AG04449 (cell line): ENCODE measurements around the gene SCGB1A1.

Source experiments
- CTCF ChIA-PET: fragments of 350-600 bp; formaldehyde crosslinking; extraction: SDS; loops from one replicate; lab custom pipeline; 2021; ENCODE audit warnings: antibody characterized with exemption; lab: Yijun Ruan, JAX
- POLR2A ChIA-PET: fragments of 400-600, 350-600 bp; formaldehyde crosslinking; extraction: SDS; loops from one replicate; lab custom pipeline; 2020; ENCODE audit warnings: antibody characterized with exemption, inconsistent platforms; lab: Yijun Ruan, JAX
- DNase-seq: peaks from one replicate; pipeline ENCODE4 v3.0.0-alpha.2; 2010; ENCODE audit warnings: low read depth, low spot score
- H3K4me3 ChIP-seq: 2 replicates; pipeline ENCODE4 v1.5.1; 2011; ENCODE audit warnings: low read depth, mild to moderate bottlenecking, control low read depth, low read length
- CTCF ChIP-seq: IDR thresholded peaks from one replicate; pipeline ENCODE4 v1.5.1; 2011; ENCODE audit warnings: mild to moderate bottlenecking, moderate library complexity, low read length, control low read depth, inconsistent platforms; ENCODE audit not compliant: insufficient read depth; ENCODE audit errors: missing control alignments

Gene SCGB1A1

DNA sequence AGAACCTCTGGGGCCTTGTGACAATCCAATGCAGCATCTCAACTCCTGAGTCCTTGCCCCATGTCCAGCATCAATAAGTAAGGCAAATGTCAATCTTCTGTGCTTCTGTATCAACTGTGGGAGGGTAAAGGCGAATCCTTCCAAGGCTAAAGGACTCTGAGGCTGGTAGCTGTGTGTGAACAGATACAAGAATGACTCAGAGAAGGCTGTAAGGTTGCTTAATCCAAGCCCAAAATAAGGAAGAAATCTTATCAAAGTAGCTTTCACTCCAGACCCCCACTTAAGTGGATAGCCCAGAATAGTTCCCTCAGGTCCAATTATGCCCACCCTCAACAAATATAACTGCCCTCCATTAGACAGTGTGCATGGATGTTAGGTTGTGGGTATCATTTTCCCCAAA, 28.1 kb upstream of the SCGB1A1 start:
- no peak for TF ChIP-seq CTCF
- ChIA-PET POLR2A (no interaction called here), CTCF (interaction anchor here (0.9 to 9.4 kb wide), 12 partner anchors 9 to 337 kb away, joined by 3 to 187 read pairs (median 6); partner anchors contain the start of genes AHNAK, HNRNPUL2 and TTC9C)
- no peak overlapping the region for H3K4me3 ChIP-seq
- DNase-seq = no peak

GRCh38 chr11:62391642-62392425, 27.0 kb upstream of the SCGB1A1 start:
- CTCF ChIA-PET = interaction anchor here (0.7 to 9.4 kb wide), 11 partner anchors 9 to 336 kb away, joined by 3 to 187 read pairs (median 6); partner anchors contain the start of genes AHNAK, HNRNPUL2 and TTC9C
- DNase-seq = no peak
- no peak overlapping the region for H3K4me3 ChIP-seq
- POLR2A ChIA-PET = no interaction called here
- TF ChIP-seq CTCF = peak; percentile 13

- TF ChIP-seq CTCF = no peak
- CTCF ChIA-PET = interaction anchor here (1.3 to 9.4 kb wide), 9 partner anchors 9 to 335 kb away, joined by 3 to 187 read pairs (median 13); partner anchors contain the start of genes AHNAK, HNRNPUL2 and TTC9C
- POLR2A ChIA-PET = no interaction called here
- no peak overlapping the region for H3K4me3 ChIP-seq
- no peak for DNase-seq
Measured at GRCh38 chr11:62392506-62392905, 26.3 kb upstream of the SCGB1A1 start.

DNA sequence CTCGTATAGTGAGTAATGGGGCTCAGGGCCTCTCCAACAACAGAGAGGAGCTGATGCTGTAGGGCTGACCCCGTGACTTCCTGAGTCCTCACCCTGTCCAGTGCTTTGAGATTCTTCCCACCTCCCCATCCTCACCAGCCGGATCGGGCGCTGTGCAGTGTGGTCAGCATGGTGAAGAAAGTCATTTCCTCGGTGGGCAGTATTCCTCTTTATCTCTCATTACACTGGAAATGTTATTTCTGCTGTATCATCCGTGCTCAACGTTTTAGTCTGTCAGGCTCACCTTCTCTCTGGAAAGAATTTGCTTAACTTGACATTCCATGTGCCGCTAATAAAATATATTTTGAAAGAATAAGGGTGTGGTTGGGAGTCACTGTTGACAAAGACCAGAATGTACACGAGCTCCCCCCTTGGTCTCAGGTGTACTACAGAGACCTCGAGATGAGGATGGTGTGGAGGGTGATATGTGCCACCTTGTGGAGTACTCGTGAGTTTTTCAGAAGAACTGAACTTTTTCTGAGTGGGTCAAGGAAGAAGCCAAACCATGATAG, 25.7 kb upstream of the SCGB1A1 start:
- POLR2A ChIA-PET = no interaction called here
- CTCF ChIA-PET = interaction anchor here (0.6 to 9.4 kb wide), 14 partner anchors 8 to 313 kb away, joined by 3 to 187 read pairs (median 12); partner anchors contain the start of genes AHNAK, LRRN4CL, SCGB1A1 and TUT1

GRCh38 chr11:62393735-62394134, 25.1 kb upstream of the SCGB1A1 start:
- no peak for DNase-seq
- no peak overlapping the region for H3K4me3 ChIP-seq
- ChIA-PET POLR2A (no interaction called here), CTCF (interaction anchor here (0.6 to 9.4 kb wide), 16 partner anchors 9 to 376 kb away, joined by 3 to 187 read pairs (median 8); partner anchors contain the start of genes AHNAK, LRRN4CL, SCGB1A1 and TUT1)
- no peak for TF ChIP-seq CTCF

More for the DNA sequence above, 25.7 kb upstream of the SCGB1A1 start:
- TF ChIP-seq CTCF = no peak
- DNase-seq = no peak
- no peak overlapping the region for H3K4me3 ChIP-seq
